Measurements from ENCODE around the gene IFNG-AS1.

GRCh38 chr12:68069275-68069674 lies 80.0 kb downstream of the IFNG-AS1 start:
- TF ChIP-seq CTCF (IDR thresholded peaks at IDR 0.05) (no peak), POLR2A (IDR thresholded peaks at IDR 0.05; ENCODE audit: low read depth) (no peak), POLR2AphosphoS5 (IDR thresholded peaks at IDR 0.05) (no peak), EP300 (IDR thresholded peaks at IDR 0.05) (no peak)

All from esophagus muscularis mucosa (tissue), 4 donors.